Measurements from ENCODE around the gene TBC1D23.

DNA sequence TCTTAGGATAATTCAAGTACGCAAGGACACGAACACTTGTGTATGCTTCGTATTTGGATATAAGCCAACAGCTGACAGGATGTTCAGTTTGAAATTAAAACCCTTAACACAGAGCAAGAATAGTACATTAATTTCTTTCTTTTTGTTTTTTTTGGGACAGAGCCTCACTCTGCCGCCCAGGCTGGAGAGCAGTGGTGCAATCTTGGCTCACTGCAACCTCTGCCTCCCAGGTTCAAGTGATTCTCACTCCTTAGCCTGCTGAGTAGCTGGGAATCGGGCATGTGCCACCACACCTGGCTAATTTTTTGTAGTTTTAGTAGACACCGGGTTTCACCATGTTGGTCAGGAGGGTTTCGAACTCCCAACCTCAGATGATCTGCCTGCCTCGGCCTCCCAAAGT is 107.6 kb downstream of the TBC1D23 start:
- TF ChIP-seq, protein P1, sequence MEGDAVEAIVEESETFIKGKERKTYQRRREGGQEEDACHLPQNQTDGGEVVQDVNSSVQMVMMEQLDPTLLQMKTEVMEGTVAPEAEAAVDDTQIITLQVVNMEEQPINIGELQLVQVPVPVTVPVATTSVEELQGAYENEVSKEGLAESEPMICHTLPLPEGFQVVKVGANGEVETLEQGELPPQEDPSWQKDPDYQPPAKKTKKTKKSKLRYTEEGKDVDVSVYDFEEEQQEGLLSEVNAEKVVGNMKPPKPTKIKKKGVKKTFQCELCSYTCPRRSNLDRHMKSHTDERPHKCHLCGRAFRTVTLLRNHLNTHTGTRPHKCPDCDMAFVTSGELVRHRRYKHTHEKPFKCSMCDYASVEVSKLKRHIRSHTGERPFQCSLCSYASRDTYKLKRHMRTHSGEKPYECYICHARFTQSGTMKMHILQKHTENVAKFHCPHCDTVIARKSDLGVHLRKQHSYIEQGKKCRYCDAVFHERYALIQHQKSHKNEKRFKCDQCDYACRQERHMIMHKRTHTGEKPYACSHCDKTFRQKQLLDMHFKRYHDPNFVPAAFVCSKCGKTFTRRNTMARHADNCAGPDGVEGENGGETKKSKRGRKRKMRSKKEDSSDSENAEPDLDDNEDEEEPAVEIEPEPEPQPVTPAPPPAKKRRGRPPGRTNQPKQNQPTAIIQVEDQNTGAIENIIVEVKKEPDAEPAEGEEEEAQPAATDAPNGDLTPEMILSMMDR (IDR thresholded peaks at IDR 0.05; ENCODE audit: low read depth, low read length, poor library complexity, severe bottlenecking), result no peak
- no peak for TF ChIP-seq EZH2phosphoT487 (IDR thresholded peaks at IDR 0.05; ENCODE audit: borderline replicate concordance, low read length)

All from DOHH2 (cell line).